GM23338 (cell line): ENCODE results near the gene B3GALT4.

ENCODE experiments used
- CREB1 ChIP-seq: fragments of 250-450 bp; sonication (Bioruptor Pico); IDR thresholded peaks from 2 replicates; pipeline ENCODE4 v1.5.0; 2020; ENCODE audit warnings: low read depth, mild to moderate bottlenecking, moderate library complexity
- CTCF ChIP-seq, 2 experiments: fragments of 200-600 bp in 1 of 2; sonication (generic) in 1 of 2; conservative IDR thresholded peaks; 2 replicates each; pipeline versions ENCODE4 v1.5.1 to v1.6.1; 2016 to 2017; ENCODE audit warnings: antibody characterized with exemption in 2 of 2, low read depth in 2 of 2, mild to moderate bottlenecking in 2 of 2, moderate library complexity in 1 of 2
- EZH2 ChIP-seq: fragments of 200-600 bp; sonication (generic); IDR thresholded peaks from one replicate; pipeline ENCODE4 v1.8.0; 2017; ENCODE audit warnings: antibody characterized with exemption, mild to moderate bottlenecking, low read depth; ENCODE audit not compliant: unreplicated experiment
- EZH2phosphoT487 ChIP-seq: fragments of 200-600 bp; sonication (generic); IDR thresholded peaks from one replicate; pipeline ENCODE4 v1.8.1; 2018; ENCODE audit warnings: antibody characterized with exemption; ENCODE audit not compliant: unreplicated experiment
- JUNB ChIP-seq: IDR thresholded peaks from one replicate; pipeline ENCODE4 v1.6.1; 2016; ENCODE audit warnings: antibody characterized with exemption; ENCODE audit not compliant: unreplicated experiment
- NANOG ChIP-seq: IDR thresholded peaks from 2 replicates; pipeline ENCODE4 v1.6.1; 2016; ENCODE audit warnings: antibody characterized with exemption, borderline replicate concordance
- POLR2AphosphoS5 ChIP-seq: IDR thresholded peaks from 2 replicates; pipeline ENCODE4 v1.6.1; 2016; ENCODE audit warnings: antibody characterized with exemption, low read depth
- REST ChIP-seq: IDR thresholded peaks from one replicate; pipeline ENCODE4 v1.6.1; 2018; ENCODE audit warnings: antibody characterized with exemption; ENCODE audit not compliant: unreplicated experiment
- STAT1 ChIP-seq: IDR thresholded peaks from one replicate; pipeline ENCODE4 v1.6.1; 2016; ENCODE audit warnings: antibody characterized with exemption; ENCODE audit not compliant: unreplicated experiment
- ZNF114 ChIP-seq: fragments of 250-450 bp; sonication (Bioruptor Pico); IDR thresholded peaks from 2 replicates; pipeline ENCODE4 v1.5.0; 2020; ENCODE audit warnings: mild to moderate bottlenecking, moderate library complexity
- ZNF331 ChIP-seq: fragments of 250-450 bp; sonication (Bioruptor Pico); IDR thresholded peaks from 2 replicates; pipeline ENCODE4 v1.5.0; 2020; ENCODE audit warnings: low read depth, mild to moderate bottlenecking, moderate library complexity
- TF ChIP-seq, protein P1 (sequence below): IDR thresholded peaks from 2 replicates; pipeline ENCODE4 v1.6.1; 2016; ENCODE audit warnings: antibody characterized with exemption

DNA sequence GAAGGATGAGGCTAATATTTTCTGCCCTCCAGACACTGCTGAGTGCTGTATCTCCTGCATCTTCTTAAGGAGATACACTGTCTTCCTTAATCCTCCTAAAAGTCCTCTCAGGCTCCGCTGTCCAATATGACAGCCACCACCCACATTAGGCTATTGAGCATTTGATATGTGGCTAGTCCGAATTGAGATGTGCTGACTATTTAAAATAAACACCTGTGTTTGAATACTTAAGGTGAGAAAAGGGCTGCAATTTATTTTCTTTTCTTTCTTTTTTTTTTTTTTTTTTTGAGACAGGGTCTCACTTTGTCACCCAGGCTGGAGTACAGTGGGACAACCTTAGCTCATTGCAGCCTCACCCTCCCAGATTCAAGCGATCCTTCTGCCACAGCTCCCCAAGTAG, 25.0 kb downstream of the B3GALT4 start:
- TF ChIP-seq EZH2 (no peak), CTCF (conservative IDR thresholded peaks at IDR 0.05; ENCODE audit: low read depth in 2 of 2) (no peak), REST (no peak), CREB1 (CRISPR knock-in tag) (no peak), EZH2phosphoT487 (no peak), POLR2AphosphoS5 (no peak), JUNB (no peak), NANOG (no peak), ZNF114 (CRISPR knock-in tag) (no peak), STAT1 (no peak), ZNF331 (no peak)
- TF ChIP-seq, protein P1, sequence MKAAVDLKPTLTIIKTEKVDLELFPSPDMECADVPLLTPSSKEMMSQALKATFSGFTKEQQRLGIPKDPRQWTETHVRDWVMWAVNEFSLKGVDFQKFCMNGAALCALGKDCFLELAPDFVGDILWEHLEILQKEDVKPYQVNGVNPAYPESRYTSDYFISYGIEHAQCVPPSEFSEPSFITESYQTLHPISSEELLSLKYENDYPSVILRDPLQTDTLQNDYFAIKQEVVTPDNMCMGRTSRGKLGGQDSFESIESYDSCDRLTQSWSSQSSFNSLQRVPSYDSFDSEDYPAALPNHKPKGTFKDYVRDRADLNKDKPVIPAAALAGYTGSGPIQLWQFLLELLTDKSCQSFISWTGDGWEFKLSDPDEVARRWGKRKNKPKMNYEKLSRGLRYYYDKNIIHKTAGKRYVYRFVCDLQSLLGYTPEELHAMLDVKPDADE, result no peak
